ENCODE results near the gene OPHN1.

OPHN1 gene

GRCh38 chrX:68304602-68305001 lies 128.7 kb downstream of the OPHN1 start:
- Histone ChIP-seq H3K4me2 (no peak overlapping the region), H3K79me2 (ENCODE audit: insufficient read depth, low read depth) (no peaks in the 10 kb centered on the region), H3K27me3 (ENCODE audit: insufficient read depth, low read depth) (no peaks in the 10 kb centered on the region), H4K20me1 (ENCODE audit: insufficient read depth) (no peaks in the 10 kb centered on the region), H3K27ac (no peak overlapping the region), H3K4me3 (IDR thresholded peaks at IDR 0.05; ENCODE audit: insufficient read depth, low read depth, low read length) (no peak overlapping the region), H3K36me3 (ENCODE audit: insufficient read depth) (no peaks in the 10 kb centered on the region), H3K9ac (no peak overlapping the region), H3K4me1 (ENCODE audit: low read depth, poor library complexity, severe bottlenecking) (no peaks in the 10 kb centered on the region), H2AFZ (ENCODE audit: low read depth) (no peak overlapping the region)
- TF ChIP-seq, protein P1, sequence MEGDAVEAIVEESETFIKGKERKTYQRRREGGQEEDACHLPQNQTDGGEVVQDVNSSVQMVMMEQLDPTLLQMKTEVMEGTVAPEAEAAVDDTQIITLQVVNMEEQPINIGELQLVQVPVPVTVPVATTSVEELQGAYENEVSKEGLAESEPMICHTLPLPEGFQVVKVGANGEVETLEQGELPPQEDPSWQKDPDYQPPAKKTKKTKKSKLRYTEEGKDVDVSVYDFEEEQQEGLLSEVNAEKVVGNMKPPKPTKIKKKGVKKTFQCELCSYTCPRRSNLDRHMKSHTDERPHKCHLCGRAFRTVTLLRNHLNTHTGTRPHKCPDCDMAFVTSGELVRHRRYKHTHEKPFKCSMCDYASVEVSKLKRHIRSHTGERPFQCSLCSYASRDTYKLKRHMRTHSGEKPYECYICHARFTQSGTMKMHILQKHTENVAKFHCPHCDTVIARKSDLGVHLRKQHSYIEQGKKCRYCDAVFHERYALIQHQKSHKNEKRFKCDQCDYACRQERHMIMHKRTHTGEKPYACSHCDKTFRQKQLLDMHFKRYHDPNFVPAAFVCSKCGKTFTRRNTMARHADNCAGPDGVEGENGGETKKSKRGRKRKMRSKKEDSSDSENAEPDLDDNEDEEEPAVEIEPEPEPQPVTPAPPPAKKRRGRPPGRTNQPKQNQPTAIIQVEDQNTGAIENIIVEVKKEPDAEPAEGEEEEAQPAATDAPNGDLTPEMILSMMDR (conservative IDR thresholded peaks at IDR 0.05; ENCODE audit: low read depth, low read length), result no peak

- Histone ChIP-seq H3K4me1 (ENCODE audit: low read depth, poor library complexity, severe bottlenecking) (no peaks in the 10 kb centered on the region), H3K36me3 (ENCODE audit: insufficient read depth) (no peaks in the 10 kb centered on the region), H3K27me3 (ENCODE audit: insufficient read depth, low read depth) (no peaks in the 10 kb centered on the region), H3K79me2 (ENCODE audit: insufficient read depth, low read depth) (no peaks in the 10 kb centered on the region), H3K4me3 (IDR thresholded peaks at IDR 0.05; ENCODE audit: insufficient read depth, low read depth, low read length) (no peak overlapping the region), H4K20me1 (ENCODE audit: insufficient read depth) (no peaks in the 10 kb centered on the region), H3K4me2 (no peak overlapping the region), H3K27ac (no peak overlapping the region), H3K9ac (no peak overlapping the region), H2AFZ (ENCODE audit: low read depth) (no peak overlapping the region)
- TF ChIP-seq, protein P1 (conservative IDR thresholded peaks at IDR 0.05; ENCODE audit: low read depth, low read length), result no peak
These were observed 133.4 kb downstream of the OPHN1 start for GRCh38 chrX:68299898-68300297.

DNA sequence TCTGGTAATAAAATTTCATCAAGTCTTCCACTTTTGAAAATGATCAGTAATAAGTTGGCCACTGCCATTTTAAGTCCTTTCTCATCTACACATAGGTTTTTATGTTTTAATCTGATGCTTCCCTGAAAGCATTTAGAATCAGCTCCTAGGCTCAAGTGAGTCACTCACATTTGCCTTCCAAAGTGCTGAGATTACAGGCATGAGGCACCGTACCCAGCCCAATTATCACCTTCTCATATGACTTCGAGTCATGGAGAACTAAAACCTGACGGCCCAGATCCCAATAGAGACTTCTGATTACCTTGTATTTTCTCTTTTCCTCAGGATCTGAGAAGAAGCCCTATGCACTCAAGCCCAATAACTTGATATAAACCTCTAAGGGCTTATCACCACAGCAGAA lies 140.8 kb downstream of the OPHN1 start:
- no peaks in the 10 kb centered on the region for H3K27me3 ChIP-seq (ENCODE audit: insufficient read depth, low read depth)
- H3K4me1 ChIP-seq (ENCODE audit: low read depth, poor library complexity, severe bottlenecking), result no peaks in the 10 kb centered on the region
- no peaks in the 10 kb centered on the region for H3K36me3 ChIP-seq (ENCODE audit: insufficient read depth)
- TF ChIP-seq, protein P1 (conservative IDR thresholded peaks at IDR 0.05; ENCODE audit: low read depth, low read length), result no peak
- no peak overlapping the region for H3K9ac ChIP-seq
- H2AFZ ChIP-seq (ENCODE audit: low read depth), result no peak overlapping the region
- H3K4me3 ChIP-seq (IDR thresholded peaks at IDR 0.05; ENCODE audit: insufficient read depth, low read depth, low read length), result no peak overlapping the region
- no peak overlapping the region for H3K4me2 ChIP-seq
- no peaks in the 10 kb centered on the region for H3K79me2 ChIP-seq (ENCODE audit: insufficient read depth, low read depth)
- no peaks in the 10 kb centered on the region for H4K20me1 ChIP-seq (ENCODE audit: insufficient read depth)
- no peak overlapping the region for H3K27ac ChIP-seq

DNA sequence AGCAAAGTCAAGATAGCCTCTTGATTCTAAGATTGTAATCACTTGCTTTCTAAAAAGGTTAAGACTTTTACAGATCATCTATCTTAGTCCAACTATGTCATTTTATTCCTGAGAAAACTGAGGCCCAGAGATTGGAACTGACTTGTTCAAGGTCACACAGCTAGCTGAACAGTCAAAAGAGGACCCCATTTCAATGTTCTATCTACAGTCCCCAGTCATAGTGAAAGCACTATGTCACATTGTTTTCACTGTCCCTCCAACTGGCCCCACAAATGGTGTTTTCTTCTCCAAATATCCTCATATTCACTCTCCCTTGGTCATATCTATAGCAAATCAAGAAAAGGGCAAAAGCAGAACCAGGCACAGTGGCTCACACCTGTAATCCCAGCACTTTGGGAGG lies 145.2 kb downstream of the OPHN1 start:
- no peaks in the 10 kb centered on the region for H3K4me1 ChIP-seq (ENCODE audit: low read depth, poor library complexity, severe bottlenecking)
- TF ChIP-seq, protein P1 (conservative IDR thresholded peaks at IDR 0.05; ENCODE audit: low read depth, low read length), result no peak
- H3K9ac ChIP-seq, result no peak overlapping the region
- H3K79me2 ChIP-seq (ENCODE audit: insufficient read depth, low read depth), result no peaks in the 10 kb centered on the region
- H3K27me3 ChIP-seq (ENCODE audit: insufficient read depth, low read depth), result no peaks in the 10 kb centered on the region
- H2AFZ ChIP-seq (ENCODE audit: low read depth), result no peak overlapping the region
- no peaks in the 10 kb centered on the region for H3K36me3 ChIP-seq (ENCODE audit: insufficient read depth)
- no peak overlapping the region for H3K4me3 ChIP-seq (IDR thresholded peaks at IDR 0.05; ENCODE audit: insufficient read depth, low read depth, low read length)
- no peak overlapping the region for H3K27ac ChIP-seq
- no peak overlapping the region for H3K4me2 ChIP-seq
- H4K20me1 ChIP-seq (ENCODE audit: insufficient read depth), result no peaks in the 10 kb centered on the region
